Fibroblast of lung (primary cell): ENCODE measurements around the gene CNTNAP5. TPM values are rescaled to one million over a fixed set of nuclear protein-coding genes. Genes with fewer than 3 reads are reported as not detected.

ENCODE experiments used
- DNase-seq, 2 donors: peaks; one replicate each; pipeline versions ENCODE4 v3.0.0 to v3.0.0-alpha.2; 2010; ENCODE audit warnings: low read depth in 2 of 2
- H2AFZ ChIP-seq: 2 replicates; pipeline ENCODE4 v1.5.1; 2012; ENCODE audit warnings: low read length, control low read depth, inconsistent platforms
- H3K27ac ChIP-seq: 2 replicates; pipeline ENCODE4 v1.5.1; 2011; ENCODE audit warnings: low read length, control low read depth; ENCODE audit not compliant: insufficient read depth
- H3K27me3 ChIP-seq: 2 replicates; pipeline ENCODE4 v1.5.1; 2011; ENCODE audit warnings: mild to moderate bottlenecking, low read length; ENCODE audit not compliant: control insufficient read depth, insufficient read depth
- H3K36me3 ChIP-seq: 2 replicates; pipeline ENCODE4 v1.5.1; 2011; ENCODE audit warnings: low read length; ENCODE audit not compliant: control insufficient read depth, insufficient read depth
- H3K4me1 ChIP-seq: 2 replicates; pipeline ENCODE4 v1.5.1; 2011; ENCODE audit warnings: low read length; ENCODE audit not compliant: control insufficient read depth, insufficient read depth; ENCODE audit errors: extremely low read depth
- H3K4me2 ChIP-seq: 2 replicates; pipeline ENCODE4 v1.5.1; 2011; ENCODE audit warnings: low read length, control low read depth; ENCODE audit not compliant: insufficient read depth; ENCODE audit errors: extremely low read depth
- H3K4me3 ChIP-seq, 4 experiments: fragments of 200-600 bp in 1 of 4; sonication (generic) in 1 of 4; replicated peaks in 1 of 4; 2 replicates each; pipeline ENCODE4 v1.5.1; 2011 to 2016; ENCODE audit warnings: low read length in 4 of 4, low read depth in 3 of 4, mild to moderate bottlenecking in 3 of 4, control low read depth in 2 of 4, inconsistent platforms in 1 of 4, mixed read lengths in 1 of 4; ENCODE audit not compliant: insufficient read depth in 1 of 4; ENCODE audit errors: control extremely low read depth in 1 of 4
- H3K79me2 ChIP-seq: 2 replicates; pipeline ENCODE4 v1.5.1; 2012; ENCODE audit warnings: mild to moderate bottlenecking, low read length, inconsistent platforms; ENCODE audit not compliant: control insufficient read depth, insufficient read depth
- H3K9ac ChIP-seq: 2 replicates; pipeline ENCODE4 v1.5.1; 2011; ENCODE audit warnings: mild to moderate bottlenecking, low read length, control low read depth; ENCODE audit not compliant: insufficient read depth
- H3K9me3 ChIP-seq: 2 replicates; pipeline ENCODE4 v1.5.1; 2012; ENCODE audit warnings: low read depth, low read length; ENCODE audit not compliant: control insufficient read depth, insufficient read depth
- H4K20me1 ChIP-seq: 2 replicates; pipeline ENCODE4 v1.5.1; 2011; ENCODE audit warnings: low read length; ENCODE audit not compliant: control insufficient read depth, insufficient read depth; ENCODE audit errors: extremely low read depth
- EZH2 ChIP-seq: IDR thresholded peaks from 2 replicates; pipeline ENCODE4 v1.5.1; 2012; ENCODE audit warnings: low read length, control low read depth, mild to moderate bottlenecking; ENCODE audit errors: missing control alignments
- polyA plus RNA-seq, 2 donors: library from polyadenylated mRNA; depleted of rRNA in 1 of 2; stranded (reverse) in 1 of 2; unstranded in 1 of 2; fragments of >200 nt; gene quantifications; 2 replicates each; pipeline ENCODE4 v1.2.1, GENCODE V29; 2011 to 2012; ENCODE audit warnings: missing spikeins in 1 of 2
- total RNA-seq: library from RNA; depleted of rRNA; stranded (reverse); fragments of >200 nt; gene quantifications from 2 replicates; pipeline ENCODE4 v1.2.1, GENCODE V29; 2014
- TF ChIP-seq, protein P1 (sequence below), 2 donors: IDR thresholded peaks in 1 of 2; conservative IDR thresholded peaks in 1 of 2; 1 replicate in 1 of 2; 2 replicates in 1 of 2; pipeline ENCODE4 v1.5.1; 2011 to 2012; ENCODE audit warnings: low read length in 2 of 2, control low read depth in 1 of 2, inconsistent platforms in 1 of 2, low read depth in 1 of 2, mild to moderate bottlenecking in 1 of 2

Gene CNTNAP5
- total and polyA plus RNA-seq, 2 donors (not counting 1 experiment from before 2014, with no cell fraction given): not detected

DNA sequence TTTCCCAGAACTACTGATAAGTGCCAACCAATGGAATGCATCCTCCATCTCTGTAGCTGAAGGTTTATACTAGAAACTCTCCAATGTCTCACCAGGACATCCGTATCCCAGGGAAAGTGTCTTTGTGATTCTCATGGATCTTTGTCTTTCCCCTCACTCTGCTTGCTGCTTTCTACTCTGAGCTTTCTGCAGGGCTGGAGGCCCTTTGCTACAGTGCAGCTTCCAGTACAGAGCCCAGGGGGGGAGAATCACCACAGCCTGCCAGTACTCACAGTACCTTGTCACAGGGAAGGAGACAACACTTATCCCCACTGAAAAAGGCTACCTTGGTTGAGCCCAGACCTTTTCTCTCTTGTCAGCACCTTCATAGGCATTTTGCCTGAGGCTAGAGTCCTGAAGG is 627.0 kb downstream of the CNTNAP5 start:
- H3K79me2 ChIP-seq: no peaks in the 10 kb centered on the region
- no peak overlapping the region for H3K9ac ChIP-seq
- no peak for DNase-seq
- H3K9me3 ChIP-seq: no peaks in the 10 kb centered on the region
- no peaks in the 10 kb centered on the region for H4K20me1 ChIP-seq
- no peaks in the 10 kb centered on the region for H3K4me1 ChIP-seq
- H3K27me3 ChIP-seq: no peaks in the 10 kb centered on the region
- no peaks in the 10 kb centered on the region for H3K36me3 ChIP-seq
- H3K4me3 ChIP-seq: no peak overlapping the region
- no peak overlapping the region for H3K27ac ChIP-seq
- TF ChIP-seq, protein P1, sequence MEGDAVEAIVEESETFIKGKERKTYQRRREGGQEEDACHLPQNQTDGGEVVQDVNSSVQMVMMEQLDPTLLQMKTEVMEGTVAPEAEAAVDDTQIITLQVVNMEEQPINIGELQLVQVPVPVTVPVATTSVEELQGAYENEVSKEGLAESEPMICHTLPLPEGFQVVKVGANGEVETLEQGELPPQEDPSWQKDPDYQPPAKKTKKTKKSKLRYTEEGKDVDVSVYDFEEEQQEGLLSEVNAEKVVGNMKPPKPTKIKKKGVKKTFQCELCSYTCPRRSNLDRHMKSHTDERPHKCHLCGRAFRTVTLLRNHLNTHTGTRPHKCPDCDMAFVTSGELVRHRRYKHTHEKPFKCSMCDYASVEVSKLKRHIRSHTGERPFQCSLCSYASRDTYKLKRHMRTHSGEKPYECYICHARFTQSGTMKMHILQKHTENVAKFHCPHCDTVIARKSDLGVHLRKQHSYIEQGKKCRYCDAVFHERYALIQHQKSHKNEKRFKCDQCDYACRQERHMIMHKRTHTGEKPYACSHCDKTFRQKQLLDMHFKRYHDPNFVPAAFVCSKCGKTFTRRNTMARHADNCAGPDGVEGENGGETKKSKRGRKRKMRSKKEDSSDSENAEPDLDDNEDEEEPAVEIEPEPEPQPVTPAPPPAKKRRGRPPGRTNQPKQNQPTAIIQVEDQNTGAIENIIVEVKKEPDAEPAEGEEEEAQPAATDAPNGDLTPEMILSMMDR (conservative IDR thresholded peaks at IDR 0.05 in 1 of 2, IDR thresholded peaks at IDR 0.05 in 1 of 2; ENCODE audit: low read depth in 1 of 2, low read length in 2 of 2): no peak
- no peak for TF ChIP-seq EZH2
- no peak overlapping the region for H3K4me2 ChIP-seq
- H2AFZ ChIP-seq: no peak overlapping the region

DNA sequence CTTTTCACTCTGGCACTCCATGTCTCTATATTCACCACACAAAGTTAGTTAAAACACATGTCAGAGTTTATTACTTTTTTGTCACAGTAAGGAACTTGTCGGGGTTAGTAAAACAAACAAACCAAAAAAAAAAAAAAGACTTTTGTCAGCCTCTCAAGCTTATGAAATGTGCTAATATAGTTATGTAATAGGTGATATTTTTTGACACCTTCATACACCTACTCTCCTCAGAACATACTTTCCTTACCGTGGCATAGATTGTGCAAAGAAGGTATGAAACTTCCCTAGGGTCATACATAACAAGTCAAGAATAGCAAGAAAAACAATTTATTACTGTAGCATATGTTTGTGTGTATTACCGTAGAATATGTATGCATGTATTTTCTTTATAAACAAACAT is 633.3 kb downstream of the CNTNAP5 start:
- Histone ChIP-seq H3K9me3 (no peaks in the 10 kb centered on the region), H3K4me3 (no peak overlapping the region), H3K79me2 (no peaks in the 10 kb centered on the region), H3K36me3 (no peaks in the 10 kb centered on the region), H3K9ac (no peak overlapping the region), H3K4me1 (no peaks in the 10 kb centered on the region), H4K20me1 (no peaks in the 10 kb centered on the region), H3K4me2 (no peak overlapping the region), H3K27ac (no peak overlapping the region), H2AFZ (no peak overlapping the region), H3K27me3 (no peaks in the 10 kb centered on the region)
- TF ChIP-seq, protein P1 (conservative IDR thresholded peaks at IDR 0.05 in 1 of 2, IDR thresholded peaks at IDR 0.05 in 1 of 2; ENCODE audit: low read depth in 1 of 2, low read length in 2 of 2): no peak
- no peak for TF ChIP-seq EZH2
- no peak for DNase-seq

DNA sequence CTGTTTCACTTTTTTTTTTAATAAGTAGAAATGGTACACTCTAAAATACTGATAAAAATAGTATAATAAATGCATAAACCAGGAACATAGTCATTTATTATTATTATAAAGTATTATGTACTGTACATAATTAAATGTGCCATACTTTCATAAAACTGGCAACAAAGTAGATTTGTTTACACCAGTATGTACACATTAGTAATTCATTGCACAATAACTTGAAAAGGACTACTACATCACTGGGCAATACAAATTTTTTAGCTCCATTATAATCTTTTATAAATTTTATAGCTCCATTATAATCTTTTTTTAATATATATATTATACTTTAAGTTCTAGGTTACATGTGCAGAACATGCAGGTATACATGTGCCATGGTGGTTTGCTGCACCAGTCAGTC is 636.5 kb downstream of the CNTNAP5 start:
- TF ChIP-seq, protein P1 (conservative IDR thresholded peaks at IDR 0.05 in 1 of 2, IDR thresholded peaks at IDR 0.05 in 1 of 2; ENCODE audit: low read depth in 1 of 2, low read length in 2 of 2): no peak
- TF ChIP-seq EZH2: no peak
- no peaks in the 10 kb centered on the region for H4K20me1 ChIP-seq
- H3K4me2 ChIP-seq: no peak overlapping the region

More for the DNA sequence above, 636.5 kb downstream of the CNTNAP5 start:
- no peak overlapping the region for H2AFZ ChIP-seq
- no peaks in the 10 kb centered on the region for H3K9me3 ChIP-seq
- H3K4me1 ChIP-seq: no peaks in the 10 kb centered on the region
- no peak overlapping the region for H3K4me3 ChIP-seq
- no peaks in the 10 kb centered on the region for H3K36me3 ChIP-seq
- no peaks in the 10 kb centered on the region for H3K27me3 ChIP-seq
- no peak overlapping the region for H3K9ac ChIP-seq
- no peak overlapping the region for H3K27ac ChIP-seq
- H3K79me2 ChIP-seq: no peaks in the 10 kb centered on the region
- DNase-seq: no peak
